GM18511 (cell line): ENCODE data around the gene CDC42EP5.
"Not testable (repeated sequence)": the region's sequence is repeated elsewhere in the genome, so short reads cannot be mapped to it uniquely, and the experiment has no call there.

Experiments used
- ATAC-seq: cut with Tn5 transposase; IDR thresholded peaks from one replicate; pipeline ENCODE4 v1.9.1; 2021; ENCODE audit warnings: mild to moderate bottlenecking, moderate library complexity; ENCODE audit not compliant: unreplicated experiment

Gene CDC42EP5

DNA sequence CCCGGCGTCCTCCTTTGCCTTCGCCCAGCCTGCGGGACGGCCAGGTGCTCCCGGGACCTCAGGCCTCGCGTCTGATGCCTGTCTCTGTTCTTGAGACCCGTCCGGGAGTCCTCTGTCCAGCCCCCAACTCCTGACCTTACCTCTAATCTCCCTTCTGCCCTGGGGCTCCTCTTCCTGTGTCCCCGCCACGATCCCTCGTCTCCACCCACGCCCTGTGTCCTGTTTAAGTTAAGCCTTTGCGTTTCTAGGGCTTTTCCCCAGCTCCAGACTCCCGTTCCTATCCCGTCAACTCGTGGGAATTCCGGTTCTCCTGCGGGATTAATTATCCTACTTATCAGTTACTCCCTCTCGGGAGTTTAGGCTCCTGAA, 23.4 kb downstream of the CDC42EP5 start:
- ATAC-seq = no peak

DNA sequence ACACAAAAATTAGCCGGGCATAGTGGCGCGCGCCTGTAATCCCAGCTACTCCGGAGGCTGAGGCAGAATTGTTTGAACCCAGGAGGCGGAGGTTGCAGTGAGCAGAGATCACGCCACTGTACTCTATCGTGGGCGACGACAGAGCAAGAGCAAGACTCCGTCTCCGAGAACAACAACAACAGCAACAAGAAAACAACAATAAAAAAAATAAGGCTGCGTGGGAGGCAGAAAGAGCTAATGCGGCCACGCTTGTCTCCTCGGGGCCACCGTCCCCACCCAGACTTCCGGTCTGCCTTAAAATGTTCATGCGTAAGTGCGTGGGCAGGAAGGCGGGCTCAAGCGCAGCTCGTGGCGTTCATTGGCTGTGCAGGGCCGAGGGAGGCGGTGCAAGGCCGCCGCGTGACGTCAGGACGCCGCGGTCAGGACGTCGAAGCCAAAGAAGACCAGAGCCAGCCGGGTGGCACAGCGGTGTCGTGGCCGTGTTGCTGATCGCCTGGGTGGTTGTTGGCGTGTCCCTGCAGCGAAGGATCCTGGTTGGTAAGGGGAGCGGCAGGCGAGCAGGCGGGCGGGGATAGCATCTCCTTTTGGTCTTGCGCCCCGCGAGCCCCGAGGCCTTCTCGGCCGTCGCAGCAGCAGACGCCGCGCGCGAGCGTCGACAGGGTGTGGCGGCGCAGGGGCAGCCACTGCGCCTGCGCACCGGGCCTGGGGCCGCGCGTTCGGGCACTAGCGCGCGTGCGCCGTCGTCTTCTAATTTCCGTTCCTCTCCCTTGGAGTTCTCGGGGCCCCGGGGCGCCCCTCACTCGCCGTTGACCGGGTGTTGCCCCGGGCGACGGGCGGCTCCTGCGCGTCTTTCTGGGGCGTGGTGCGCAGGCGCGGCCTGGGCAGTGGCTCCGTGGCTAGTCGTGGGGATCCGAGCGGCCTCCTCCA, 24.1 kb downstream of the CDC42EP5 start, which contains the start of gene LENG8:
LENG8 (plus strand) TSS at position 426 of the 927 bp plus-strand sequence. CDS start 2,146 bp downstream, outside the sequence.
- peak; percentile 89 for ATAC-seq

DNA sequence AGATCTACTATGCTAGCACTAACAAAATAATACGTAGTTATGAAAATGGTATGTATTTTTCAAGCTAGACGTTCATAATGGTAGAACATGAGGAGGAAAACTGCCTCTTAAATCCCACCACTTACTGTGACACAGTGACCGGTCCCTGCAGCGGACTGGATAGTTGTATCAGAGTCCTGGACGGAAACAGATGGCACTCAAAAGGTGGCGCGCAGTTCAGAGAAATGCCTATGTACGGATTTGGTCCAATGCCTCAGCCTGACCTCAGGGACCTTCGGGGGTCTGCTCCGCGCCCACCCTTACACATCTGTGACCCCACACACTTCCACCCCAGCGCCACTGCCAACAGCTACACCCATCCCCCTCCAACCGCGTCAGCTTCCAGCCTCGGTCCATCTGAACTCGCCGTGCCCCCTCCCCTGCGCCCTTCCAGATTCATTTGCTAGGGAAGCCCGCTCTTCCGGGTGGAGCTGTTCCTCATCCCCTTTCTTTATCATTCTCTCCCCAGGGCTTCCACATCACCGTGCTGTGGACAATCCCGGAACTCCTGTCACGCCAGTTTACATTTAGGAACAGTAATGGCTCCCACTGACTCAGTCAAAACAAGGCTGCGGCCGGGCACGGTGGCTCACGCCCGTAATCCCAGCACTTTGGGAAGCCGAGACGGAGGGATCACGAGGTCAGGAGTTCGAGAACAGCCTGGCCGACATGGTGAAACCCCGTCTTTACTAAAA, 24.9 kb downstream of the CDC42EP5 start:
- peak; percentile 23 for ATAC-seq

DNA sequence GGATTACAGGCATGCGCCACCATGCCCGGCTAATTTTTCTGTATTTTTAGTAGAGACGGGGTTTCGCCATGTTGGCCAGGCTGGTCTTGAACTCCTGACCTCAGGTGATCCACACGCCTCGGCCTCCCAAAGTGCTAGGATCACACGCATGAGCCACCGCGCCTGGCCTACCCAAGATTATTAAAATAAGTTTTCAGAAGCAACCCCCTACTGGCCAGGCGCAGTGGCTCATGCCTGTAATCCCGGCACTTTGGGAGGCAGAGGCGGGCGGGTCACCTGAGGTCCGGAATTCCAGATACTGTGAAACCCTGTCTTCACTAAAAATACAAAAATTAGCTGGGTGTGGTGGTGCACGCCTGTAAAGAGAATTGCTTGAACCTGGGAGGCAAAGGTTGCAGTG, 26.7 kb downstream of the CDC42EP5 start:
- ATAC-seq = not testable (repeated sequence)

DNA sequence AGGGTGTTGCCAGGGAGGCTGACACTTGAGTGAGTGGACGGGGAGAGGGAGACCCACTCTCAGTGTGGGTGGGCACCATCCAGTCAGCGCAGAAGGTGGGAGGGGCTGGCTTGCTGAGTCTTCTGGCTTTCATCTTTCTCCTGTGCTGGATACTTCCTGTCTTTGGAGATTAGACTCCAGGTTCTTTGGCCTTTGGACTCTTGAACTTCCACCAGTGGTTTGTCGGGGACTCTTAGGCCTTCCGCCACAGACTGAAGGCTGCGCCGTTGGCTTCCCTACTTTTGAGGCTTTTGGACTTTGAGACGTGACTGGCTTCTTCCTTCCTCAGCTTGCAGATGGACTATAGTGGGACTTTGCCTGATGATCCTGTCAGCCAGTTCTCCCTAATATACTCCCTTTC, 28.4 kb downstream of the CDC42EP5 start:
- ATAC-seq = no peak

DNA sequence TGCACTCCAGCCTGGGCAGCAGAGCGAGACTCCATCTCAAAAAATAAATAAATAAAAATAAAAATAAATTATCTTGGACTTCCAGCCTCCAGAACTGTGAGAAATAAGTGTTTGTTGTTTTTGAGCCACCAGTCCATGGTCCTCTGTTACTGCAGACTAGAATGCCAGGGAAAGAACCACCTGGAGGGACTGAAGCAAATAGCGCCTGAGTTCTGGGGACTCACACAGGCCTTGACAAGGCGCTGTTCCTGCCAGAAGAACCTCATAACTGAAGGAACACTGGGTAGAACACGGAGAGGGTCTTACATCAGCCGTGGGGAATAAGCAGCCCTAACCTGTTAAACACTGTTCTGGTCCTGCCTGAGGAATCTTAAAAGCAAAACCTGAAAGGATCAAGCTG, 32.5 kb downstream of the CDC42EP5 start:
- ATAC-seq = no peak

DNA sequence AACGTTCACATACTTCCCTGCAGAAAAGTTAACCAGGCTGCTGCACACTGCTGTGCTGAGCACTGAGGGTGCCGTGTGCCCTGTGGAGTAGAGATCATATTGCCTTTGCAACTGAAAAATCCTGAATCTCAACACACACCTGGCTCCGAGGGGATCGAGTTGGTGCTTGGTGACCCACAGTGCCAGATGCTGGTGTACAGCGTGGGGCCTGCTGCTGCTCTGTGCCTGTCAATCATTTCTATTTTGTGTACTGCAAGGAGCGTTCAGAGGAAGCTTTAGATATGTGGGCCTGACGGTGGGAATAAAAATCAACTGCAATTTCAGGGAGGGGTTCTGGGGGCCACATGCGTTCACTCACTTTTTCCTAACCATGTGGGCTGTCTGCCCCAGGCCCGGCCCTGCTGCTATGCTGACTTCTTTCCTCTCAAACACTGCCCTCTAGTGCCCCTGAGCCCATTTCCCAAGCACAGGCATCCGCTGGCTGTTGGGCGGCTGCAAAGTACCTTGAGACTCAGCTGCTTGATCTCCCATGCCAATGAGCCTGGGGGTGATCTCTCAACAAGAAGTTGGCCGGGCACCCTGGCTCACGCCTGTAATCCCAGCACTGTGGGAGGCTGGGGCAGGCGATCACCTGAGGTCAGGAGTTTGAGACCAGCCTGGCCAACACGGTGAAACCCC, 33.8 kb downstream of the CDC42EP5 start:
- no peak for ATAC-seq

DNA sequence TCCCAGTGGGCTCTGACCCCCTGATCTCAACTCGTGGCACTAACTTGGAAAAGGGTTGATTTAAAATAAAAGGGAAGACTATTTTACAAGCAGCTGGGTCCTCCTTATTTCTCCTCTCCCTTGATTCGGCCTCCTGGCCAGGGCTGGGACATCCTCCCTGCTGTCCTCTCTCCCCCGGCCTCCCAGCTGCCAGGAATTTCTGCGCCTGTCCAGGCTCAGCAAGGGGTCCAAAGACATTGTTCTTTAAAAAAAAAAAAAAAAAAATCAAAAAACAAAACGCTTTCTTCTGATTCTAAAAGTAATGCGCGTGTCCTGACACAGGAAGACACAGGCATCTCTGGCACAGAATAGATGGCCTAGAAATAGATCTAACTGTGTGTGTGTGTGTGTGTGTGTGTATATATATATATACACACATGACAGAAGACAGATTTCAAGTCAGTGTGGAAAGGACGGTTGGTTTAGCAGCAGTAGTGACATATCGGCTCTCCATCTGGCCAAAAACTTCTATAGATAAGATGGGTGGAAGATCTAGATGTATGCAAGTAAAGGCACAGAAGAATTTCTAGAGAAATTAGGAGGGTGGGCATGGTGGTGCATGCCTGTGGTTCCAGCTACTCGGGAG, 36.4 kb downstream of the CDC42EP5 start:
- ATAC-seq = no peak

DNA sequence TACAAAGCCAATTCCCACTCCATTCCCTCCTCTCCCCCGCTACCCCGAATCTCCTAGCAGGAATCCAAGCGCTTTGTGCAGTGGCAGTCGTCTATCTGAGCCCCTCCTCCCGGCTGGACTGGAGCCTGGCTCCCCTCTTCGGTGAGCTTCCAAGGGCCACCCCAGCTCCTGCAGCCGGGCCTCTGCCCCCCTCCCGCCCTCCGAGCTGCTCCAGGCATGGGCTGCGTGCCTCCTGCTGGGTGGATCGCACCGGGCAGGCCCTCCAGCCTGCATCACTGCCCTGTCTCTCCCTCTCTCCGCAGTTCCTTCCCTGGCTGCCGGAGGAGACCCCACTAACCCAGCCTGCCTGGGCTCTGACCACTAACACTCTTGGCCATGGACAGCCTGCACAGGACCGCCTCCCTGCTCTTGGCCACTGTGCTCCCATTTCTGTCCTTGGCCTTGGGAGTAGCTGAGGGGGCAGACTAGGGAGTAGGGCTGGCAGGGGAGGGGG, 37.0 kb downstream of the CDC42EP5 start:
- ATAC-seq = no peak

DNA sequence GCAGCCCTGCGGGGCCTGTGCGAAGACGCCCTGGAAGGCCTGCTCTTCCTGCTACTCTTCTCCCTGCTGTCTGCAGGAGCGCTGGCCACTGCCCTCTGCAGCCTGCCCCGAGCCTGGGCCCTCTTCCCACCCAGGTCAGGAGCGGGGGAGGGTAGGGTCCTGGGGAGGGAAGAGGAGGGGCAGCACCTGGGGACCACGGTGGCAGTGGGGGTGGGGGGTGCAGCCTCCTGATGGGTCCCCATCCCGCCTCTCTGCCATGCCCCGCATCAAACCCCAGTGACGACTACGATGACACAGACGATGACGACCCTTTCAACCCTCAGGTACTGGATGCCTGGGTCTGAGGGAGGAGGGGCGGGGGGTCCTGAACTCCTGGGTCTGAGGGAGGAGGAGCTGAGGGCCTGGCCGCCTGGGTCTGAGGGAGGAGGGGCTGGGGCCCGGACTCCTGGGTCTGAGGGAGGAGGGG, 37.5 kb downstream of the CDC42EP5 start:
- ATAC-seq = no peak

DNA sequence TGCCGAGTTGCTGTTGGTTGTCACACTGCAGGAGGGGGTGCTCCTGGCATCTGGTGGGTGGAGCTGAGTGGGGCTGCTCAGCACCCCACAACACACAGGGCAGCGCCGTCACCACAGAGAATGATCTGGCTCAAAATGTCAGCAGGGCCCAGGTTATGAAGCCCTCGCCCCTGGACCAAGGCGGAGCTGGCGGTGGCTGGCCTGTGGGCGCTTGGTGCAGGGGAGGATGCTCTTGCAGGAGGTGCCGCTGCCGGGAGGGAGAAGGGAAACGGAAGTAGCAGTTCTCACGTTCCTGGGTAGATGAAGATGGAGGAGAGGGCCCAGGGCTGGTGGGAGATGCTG, 38.3 kb downstream of the CDC42EP5 start:
- no peak for ATAC-seq

DNA sequence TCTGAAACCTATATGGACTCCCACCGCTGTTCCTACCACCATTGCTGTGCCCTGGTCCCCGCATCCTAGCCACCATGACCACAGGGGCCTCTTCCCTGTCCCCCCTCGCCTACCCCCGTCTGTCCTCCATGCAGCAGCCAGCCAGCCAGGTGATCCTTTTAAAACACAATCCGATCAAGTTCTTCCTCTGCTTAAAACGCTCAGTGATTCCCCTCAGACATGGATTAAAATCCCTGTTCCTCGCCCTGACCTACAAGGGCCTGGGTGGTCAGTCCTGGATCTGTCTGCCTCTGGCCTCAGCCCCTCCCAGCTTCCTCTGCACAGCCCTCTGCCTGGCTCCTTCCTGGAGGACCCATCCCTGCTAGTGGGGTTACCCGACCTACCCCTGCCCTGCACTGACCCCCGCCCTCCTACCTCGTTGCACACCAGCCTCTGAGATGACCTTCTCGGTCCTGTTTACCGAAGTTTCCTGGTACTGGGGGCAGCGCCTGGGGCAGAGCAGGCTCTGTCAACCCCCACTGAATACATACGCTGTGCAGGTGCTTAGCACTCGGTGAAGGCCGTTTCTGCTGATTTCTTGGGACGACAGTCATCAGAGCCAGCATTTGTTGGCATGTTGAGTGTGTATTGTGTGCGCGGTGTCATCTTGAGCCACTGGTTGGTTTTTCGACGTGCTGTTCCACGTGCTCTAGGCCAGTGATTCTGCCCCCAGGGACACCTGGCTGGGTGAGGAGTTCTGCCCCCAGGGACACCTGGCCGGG, 38.8 kb downstream of the CDC42EP5 start:
- no peak for ATAC-seq

DNA sequence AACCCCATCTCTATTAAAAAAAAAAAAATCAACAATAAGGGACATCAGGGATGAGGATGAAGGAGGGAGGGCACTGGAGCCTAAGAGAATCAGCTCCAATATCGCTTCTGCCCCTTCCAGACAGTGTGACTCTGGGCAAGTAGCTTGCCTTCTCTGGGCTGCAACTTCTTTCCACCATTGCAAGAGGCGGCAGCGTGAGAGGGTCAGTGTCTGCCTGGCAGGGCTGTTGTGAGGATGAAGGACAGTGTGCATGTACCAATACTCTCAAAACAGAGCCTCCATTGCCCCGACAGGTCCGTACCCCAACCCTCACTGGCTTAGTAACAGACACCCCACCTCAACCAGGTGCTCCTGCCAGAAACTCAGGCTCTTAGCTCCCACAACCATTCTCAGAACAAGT, 39.4 kb downstream of the CDC42EP5 start:
- ATAC-seq = no peak

DNA sequence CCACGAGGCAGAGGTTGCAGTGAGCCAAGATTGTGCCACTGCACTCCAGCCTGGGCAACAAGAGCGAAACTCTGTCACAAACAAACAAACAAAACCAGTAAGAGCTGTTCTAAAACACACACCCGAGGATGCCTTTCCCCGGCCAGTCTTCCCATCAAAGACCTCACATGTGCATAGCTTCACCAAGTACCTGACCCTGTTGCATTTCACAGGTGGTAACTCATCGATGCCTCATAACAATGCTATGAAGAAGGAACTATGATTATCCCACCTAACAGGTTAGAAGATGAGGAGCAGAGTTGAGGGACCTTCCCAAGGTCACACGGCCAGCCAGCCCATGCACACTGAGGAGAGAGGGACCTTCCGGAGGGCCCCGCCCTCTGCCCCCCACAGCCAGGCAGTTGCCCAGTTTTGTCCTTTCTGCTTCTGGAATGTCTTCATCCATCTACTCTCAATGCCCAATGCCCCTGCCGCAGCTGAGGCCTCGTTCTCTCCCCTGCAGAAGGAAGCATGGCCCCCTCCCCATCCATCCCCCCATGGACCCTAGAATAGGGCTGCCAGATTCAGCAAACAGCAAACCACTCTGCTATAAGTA, 40.9 kb downstream of the CDC42EP5 start:
- ATAC-seq = no peak

DNA sequence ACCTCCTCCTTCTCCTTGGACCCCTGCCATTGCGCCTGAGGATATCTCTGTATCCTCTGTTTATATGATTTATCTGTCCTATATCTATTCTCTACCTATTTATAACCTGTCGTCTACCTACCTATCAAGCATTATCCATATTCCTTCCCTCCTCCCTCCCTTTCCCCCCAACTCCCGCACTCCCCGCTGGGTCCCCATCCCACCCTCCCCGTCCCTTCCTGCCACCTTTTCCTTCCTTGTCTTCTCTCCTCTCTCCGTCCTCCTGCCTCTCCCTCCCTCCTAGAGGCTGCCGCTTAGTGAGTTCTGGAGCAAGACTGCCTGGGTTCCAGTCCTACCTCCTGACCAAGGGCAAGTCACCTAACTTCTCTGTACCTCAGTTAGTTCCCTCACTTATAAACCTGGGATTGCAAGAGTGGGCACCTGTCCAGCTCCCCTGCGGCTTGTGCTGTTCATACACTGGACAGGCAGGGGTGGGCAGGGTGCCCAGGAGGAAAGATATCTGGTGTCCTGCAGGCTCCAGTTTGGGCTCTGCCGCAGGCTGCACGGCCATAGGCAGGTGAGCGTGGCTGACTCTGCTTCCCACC, 41.7 kb downstream of the CDC42EP5 start:
- ATAC-seq = no peak

DNA sequence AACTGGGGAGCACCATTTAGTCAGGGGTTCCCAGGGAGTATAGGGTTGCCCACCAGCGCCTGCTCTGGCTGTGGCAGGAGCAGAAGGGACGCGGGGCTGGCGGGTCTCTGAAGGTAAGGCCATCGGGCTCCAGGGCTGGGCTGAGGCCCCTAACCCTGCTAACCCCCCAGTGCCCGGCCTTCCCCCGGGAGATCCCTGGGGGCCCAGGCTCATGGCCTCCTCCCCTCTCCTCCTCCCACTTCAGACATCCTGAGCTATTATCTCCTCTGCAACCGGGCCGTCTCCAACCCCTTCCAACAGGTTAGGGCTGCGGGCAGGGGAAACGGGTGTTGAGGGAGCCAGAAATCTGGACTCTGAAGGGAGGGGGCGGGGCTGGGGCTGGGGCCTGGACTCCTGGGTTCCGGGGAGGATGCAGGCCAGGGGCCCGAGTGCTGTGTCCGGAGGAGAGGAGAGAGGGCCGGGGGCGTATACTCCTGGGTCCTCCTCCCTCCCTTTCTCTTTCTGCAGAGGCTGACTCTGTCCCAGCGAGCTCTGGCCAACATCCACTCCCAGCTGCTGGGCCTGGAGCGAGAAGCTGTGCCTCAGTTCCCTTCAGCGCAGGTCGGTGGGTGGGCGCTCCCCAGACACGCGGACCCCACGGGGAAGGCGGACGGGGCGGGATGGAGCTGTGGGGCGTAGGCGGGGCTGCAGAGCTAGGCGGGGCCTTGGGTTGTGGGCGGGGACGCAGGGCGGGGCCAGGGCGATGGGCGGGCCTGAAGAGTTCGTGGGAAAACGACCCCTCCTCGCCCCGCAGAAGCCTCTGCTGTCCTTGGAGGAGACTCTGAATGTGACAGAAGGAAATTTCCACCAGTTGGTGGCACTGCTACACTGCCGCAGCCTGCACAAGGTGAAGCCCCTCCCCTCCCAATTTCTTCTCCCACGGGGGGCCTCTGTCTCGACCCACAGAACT, 42.5 kb downstream of the CDC42EP5 start:
- ATAC-seq = no peak

DNA sequence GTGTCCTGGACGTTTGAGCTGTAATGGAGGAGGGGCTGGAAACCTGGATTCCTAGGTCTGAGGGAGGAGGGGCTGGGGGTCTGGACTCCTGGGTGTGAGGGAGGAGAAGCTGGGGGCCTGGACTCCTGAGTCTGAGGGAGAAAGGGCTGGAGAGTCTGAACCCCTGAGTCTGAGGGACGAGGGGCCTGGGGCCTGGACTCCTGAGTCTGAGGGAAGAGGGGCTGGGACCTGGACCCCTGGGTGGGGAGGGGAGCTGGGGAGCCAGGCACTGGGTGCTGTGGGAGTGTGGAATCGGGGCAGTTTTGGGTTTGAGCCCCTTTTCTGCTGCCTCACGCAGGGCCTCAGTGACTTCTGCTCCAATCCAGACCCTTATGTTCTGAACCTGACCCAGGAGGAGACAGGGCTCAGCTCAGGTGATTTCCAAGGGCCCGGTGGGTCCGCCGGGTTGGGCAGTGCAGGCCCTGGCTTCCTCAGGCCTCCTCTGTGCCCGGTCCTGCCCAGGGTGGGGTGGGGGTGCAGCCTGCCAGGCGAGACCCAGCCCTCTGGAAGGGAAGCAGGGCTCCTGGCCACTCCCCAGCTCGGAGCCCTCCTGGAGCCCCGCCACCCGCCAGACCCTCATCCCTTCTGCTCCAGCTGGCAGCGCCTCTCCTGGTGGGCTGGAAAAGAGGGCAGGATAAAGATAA, 43.4 kb downstream of the CDC42EP5 start:
- no peak for ATAC-seq

DNA sequence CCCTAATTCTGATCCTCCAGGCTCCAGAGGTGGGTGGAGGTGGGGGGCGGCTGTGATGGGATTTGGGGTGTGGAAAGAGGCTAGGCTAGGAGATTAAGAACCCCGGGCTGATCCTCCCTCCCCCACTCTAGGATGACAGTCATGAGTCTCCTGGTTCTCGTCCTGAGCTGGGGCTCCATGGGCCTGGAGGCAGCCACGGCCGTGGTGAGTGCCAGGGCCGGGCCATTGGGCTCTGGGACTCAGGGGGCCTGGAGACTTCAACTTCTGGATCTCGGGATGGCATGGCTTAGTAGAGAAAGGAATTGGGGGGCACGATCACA, 44.0 kb downstream of the CDC42EP5 start:
- no peak for ATAC-seq
